Measurements from ENCODE around the gene LCN12.

The LCN12 gene

DNA sequence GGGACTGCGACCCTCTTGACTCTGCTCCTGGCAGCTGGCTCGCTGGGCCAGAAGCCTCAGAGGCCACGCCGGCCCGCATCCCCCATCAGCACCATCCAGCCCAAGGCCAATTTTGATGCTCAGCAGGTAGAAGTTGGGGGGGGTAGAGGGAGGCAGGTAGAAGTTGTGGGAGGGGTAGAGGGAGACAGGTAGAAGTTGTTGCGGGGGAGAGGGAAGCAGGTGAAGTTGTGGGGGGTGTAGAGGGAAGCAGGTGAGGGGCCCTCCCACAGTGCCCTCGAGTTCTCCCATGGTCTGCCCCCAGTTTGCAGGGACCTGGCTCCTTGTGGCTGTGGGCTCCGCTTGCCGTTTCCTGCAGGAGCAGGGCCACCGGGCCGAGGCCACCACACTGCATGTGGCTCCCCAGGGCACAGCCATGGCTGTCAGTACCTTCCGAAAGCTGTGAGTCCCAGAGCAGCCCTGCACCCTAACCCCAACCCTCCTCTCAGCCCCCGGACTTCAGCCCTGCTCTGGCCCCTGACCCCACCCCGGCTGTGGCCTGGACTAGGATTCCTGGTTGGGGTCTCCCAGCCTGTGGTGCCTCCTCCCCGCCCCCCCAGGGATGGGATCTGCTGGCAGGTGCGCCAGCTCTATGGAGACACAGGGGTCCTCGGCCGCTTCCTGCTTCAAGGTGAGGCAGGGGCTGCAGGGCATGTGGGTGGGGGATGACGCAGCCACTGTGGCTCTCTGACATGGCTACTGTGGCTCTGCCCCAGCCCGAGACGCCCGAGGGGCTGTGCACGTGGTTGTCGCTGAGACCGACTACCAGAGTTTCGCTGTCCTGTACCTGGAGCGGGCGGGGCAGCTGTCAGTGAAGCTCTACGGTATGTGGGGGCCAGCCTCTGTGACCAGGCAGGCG, 6.5 kb upstream of the LCN12 start:
- no peak for DNase-seq

DNA sequence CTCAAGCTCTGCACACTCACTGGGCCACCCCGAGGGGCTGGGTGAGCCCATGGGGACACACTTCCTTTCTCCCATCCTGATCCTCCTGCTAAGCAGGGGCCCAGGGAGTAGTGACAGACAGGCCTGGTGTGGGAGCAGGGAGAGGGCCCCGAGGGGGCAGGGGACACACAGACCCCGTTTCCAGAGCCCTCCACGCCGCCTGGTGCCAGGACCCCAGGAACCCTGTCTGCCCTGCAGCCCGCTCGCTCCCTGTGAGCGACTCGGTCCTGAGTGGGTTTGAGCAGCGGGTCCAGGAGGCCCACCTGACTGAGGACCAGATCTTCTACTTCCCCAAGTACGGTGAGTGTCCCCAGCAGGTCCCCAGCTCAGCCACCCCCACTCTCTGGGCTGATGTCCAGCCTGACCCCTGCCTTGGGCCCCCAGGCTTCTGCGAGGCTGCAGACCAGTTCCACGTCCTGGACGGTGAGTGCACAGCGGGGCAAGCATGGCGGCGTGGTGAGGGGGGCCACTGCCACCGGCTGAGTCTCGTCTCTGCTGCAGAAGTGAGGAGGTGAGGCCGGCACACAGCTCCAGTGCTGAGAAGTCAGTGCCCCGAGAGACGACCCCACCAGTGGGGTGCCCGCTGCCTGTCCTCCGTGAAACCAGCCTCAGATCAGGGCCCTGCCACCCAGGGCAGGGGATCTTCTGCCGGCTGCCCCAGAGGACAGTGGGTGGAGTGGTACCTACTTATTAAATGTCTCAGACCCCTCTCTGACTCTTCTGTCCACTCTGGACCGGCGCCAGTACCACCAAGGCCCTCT, 5.6 kb upstream of the LCN12 start:
- no peak for DNase-seq

DNA sequence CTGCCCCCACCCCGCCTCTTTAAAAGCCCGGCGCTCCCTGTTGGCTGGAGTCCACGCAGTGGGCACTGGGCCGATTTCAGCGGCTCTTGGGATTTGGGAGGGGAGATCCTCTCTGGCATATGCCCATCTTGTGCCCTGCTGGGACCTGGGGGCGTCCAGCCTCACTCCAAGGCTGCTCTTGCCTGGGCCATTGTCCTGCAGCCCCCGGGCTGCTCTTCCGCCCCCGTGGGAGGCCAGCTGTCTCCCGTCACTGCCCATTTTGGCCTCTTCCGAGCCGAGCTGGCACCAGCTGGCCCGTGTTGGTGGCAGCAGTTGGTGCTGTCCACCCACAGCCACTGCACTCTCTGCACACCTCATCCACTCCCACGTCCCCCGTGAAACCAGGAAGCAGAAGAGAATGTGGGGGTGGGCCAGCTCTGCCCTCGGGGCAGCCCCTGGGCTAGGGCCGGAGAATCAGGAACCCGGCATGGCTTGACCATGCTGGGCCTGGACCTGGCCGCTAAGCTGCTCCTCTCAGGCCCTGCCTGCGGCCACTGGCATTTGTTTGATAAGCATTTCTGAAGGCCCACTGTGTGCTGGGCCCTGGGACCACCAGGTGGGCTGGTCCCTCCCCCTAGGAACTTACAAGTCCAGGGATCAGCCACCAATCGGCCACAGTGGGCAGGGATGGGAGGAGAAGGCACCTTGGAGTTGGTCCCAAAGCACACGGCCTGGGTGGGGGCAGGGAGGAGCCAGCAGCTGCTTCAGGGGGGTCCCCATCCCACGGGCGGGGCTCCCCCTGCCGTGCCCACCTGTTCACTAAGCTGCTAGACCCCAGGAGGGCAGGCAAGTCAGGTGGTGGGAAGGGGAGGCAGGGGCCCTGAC, 4.8 kb upstream of the LCN12 start:
- no peak for DNase-seq

DNA sequence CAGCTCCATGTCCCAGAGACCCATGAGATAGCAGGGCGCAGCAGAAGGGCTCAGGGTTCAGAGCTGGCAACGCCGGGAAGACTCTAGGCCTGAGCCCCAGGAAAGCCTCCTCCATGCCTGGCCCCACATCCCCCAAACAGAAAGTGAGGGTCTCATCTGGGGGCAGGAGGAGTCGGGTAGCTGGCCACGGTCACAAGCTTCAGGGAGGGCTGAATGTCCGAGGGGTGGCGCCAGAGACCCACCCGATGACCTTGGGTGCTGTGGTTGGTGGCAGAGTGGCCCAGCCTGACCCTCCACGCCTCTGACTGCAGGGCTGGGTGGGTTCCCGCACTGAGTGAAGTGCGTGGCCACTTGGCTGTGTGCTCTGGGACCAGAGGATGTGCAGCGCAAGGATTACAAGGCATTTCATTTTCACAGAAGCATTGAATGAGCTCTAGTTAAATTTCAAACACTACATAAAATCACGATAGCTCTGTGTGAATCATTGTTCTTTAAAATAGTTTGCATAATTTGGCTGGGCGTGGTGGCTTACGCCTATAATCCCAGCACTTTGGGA, 4.0 kb upstream of the LCN12 start:
- peak; percentile 57 for DNase-seq

GRCh38 chr9:136949239-136949816, 2.7 kb upstream of the LCN12 start:
- DNase-seq, result no peak

DNA sequence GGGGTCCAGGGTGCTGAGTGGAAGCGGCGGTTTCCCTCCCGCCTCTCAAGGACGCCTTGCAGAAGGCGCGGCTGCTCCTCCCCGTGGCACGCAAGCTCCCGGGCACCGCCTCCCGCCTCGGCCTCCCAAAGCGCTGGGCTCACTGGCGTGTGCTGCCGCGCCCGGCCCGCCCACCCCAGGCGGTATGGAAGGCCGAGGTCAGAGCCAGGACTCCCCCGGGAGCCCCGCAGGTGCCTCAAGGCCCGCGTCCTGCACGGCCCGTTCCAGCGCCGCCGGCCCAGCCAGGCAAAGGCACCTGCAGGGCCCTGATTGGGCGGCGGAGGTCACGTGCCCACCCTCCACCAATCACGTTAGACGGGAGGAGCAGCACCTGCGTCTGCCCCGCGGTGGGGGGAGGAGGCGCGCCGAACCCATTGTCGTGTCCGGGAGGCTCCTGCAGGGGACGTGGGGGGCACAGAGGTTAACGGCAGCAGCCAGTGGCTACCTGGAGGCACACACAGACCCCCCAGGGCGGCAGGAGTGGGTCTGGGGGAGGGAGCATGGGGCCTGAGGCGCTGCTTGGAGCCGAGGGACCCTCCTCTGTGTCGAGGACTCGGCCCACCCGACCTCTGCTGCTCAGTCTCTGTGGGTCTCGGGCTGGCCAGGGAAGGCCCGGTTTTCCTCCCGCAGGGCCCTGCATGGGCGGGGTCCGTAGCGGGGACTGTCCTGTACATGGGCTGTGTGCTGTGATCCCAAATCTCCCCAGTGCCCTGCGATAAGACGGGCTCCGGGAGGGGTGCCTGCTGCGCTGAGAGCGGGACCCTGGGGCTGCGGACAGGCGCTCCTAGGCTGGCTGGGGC, 2.0 kb upstream of the LCN12 start:
- peak; percentile 97 for DNase-seq

DNA sequence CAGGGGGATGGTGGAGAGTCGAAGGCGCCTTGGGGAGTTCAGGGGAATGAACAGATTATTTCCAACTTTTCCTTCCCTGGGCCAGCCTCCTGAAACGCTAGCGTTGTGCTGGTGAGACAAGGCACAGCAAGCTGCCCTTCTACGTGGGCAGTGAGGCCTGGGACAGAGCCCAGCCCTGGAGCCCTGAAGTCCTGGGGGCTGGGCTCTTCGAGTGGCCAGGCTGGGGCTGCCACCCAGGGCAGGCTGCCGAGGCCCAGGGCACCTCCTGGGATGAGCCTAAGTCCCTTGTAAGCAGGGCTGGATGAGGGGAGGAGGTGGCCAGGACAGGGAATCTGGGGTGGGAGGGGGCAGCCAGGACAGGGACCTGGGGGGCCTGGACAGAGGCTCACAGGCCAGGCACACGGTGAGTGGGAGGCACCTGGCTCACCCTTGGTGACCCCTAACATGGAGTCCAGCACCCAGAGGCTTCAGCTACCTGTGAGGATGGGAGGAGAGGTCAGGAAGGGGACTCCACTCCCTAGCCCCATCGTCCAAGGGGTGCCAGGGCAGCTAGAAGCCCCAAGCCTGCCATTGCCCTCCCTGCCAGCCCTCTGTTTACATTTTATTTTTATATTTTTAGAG, 1.3 kb upstream of the LCN12 start:
- DNase-seq, result no peak

DNA sequence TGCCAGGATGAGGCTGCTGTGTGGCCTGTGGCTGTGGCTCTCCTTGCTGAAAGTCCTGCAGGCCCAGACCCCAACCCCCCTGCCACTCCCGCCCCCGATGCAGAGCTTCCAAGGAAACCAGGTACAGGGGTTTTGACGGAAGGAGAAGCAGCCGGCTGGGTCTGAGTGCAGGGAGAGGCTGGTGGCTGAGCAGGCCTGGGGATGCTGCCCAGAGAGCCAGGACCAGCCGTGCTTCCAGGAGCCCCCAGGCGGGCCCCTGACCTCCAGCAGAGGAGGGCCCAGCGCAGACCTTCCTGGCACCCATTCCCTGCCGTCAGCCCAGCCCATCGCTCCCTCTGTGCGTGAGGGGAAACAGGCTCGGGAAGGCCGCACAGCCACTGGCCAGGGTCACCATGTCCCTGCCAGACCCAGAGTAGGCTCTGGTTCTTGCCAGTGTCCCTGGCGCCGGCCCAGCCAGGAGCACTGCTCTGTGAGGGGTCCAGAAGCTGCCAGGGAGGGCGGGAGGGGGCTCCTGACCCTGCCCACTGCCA, 313 bp downstream of the LCN12 start:
- DNase-seq, result no peak

- no peak for DNase-seq
These were observed 1.1 kb downstream of the LCN12 start for GRCh38 chr9:136952876-136953770.

DNA sequence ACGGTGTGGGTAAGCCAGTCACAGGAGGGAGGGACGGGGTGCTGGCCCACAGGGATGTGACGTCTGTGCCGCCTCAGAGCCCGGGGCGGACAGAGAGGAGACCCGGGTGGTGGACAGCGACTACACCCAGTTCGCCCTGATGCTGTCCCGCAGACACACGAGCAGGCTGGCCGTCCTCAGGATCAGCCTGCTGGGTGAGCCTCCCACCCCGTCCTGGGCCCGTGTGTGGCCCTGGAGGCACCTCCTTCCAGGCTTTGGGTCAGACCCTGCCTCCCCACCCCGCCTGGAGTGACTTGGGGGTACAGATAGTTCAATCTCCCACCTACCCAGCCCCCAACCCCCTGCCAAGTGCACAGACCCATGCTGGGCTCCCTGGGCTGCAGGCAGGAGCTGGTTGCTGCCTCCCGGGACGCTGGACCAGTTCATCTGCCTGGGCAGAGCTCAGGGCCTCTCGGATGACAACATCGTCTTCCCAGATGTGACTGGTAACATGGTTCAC, 1.7 kb downstream of the LCN12 start:
- no peak for DNase-seq

- DNase-seq, result no peak
These were observed 2.4 kb downstream of the LCN12 start for GRCh38 chr9:136954270-136955083.

DNA sequence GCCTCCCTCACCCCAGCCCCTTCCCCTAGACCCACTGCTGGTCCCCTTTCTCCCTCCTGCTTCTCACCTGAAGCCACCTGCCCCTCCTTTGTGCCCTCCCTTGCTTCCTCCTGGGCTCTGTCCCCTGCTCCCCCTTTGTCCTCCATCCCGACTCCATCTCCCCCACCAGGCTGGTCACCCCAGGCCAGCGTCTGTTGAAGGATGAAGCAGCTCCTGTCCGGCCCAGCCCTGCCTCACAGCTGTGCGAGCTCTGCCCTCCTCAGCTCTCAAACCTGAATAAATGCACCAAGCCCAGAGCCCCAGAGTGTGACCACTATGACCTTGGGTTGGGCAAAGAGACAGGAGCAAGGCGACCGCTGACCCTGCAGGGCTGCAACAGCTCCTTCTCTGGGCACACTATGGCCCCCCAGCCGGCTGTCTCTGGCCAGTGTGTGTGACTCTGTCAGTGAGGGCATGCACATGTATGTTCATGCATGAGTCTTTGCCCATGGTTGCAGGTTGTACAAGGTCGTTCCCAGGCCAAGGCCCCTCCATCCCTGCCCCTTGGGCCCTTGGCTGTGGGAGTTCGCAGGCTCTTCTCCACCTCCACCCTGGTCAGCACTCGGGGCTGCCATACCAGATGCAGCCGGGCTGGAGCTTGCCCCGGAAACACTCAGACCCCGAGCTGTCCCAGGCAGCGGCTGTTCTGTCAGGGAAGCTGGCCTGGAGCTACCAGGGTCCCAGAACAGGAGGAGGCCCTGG, 3.3 kb downstream of the LCN12 start:
- DNase-seq, result no peak

GRCh38 chr9:136955943-136956335, 3.9 kb downstream of the LCN12 start:
- no peak for DNase-seq

GRCh38 chr9:136956604-136957003, 4.5 kb downstream of the LCN12 start:
- no peak for DNase-seq

DNA sequence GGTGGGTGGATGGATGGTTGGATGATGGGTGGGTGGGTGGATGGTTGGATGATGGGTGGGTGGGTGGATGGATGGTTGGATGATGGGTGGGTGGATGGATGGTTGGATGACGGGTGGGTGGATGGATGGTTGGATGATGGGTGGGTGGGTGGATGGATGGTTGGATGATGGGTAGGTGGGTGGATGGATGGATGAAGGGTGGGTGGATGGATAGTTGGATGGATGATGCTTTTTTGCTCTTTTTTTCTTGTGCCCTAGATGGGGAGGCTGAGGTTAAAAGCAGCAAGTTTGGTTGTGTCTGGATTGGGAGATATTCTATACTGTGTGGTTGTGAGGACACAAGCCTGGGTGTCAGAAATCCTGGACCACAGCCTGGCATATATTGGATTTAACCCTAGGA, 5.4 kb downstream of the LCN12 start:
- no peak for DNase-seq

- no peak for DNase-seq
These were observed 5.8 kb downstream of the LCN12 start for GRCh38 chr9:136957901-136958300.

DNA sequence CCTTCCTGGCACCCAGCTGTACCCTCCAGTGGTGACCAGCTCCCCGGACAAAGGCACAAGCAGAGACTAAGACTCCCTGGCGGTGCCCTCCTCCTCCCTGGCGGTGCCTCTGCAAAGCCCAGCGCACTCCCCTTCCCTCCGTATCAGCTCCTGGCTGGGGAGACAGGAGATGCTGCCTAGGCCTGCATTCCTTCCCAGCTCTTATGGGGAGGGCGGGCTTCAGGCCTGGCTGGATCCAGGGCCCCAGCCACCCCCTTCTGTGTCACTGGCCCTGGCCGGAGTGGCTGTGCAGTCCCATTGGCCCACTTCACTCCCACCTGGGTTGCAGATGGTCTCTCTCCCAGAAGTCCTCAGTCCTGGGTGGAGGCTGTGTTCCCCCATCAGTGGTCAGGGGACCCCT, 6.4 kb downstream of the LCN12 start:
- DNase-seq, result no peak
